GM18951 (cell line): ENCODE measurements around the gene OR6J1.
"Not testable (repeated sequence)": the region's sequence is repeated elsewhere in the genome, so short reads cannot be mapped to it uniquely, and the experiment has no call there.

Source experiments
- POLR2A ChIP-seq: IDR thresholded peaks from 4 replicates; pipeline ENCODE4 v1.6.1; 2011; ENCODE audit warnings: mild to moderate bottlenecking; ENCODE audit not compliant: insufficient read length, insufficient read depth; ENCODE audit errors: extremely low read depth
- in situ Hi-C: fragments of 300-500 bp; cut with MboI; formaldehyde crosslinking; loops from one replicate; pipeline ENCODE4 v1.12.0; 2022; ENCODE audit warnings: low sequenced_read_pairs, mixed read lengths, inconsistent platforms; ENCODE audit not compliant: unreplicated experiment

The OR6J1 gene

DNA sequence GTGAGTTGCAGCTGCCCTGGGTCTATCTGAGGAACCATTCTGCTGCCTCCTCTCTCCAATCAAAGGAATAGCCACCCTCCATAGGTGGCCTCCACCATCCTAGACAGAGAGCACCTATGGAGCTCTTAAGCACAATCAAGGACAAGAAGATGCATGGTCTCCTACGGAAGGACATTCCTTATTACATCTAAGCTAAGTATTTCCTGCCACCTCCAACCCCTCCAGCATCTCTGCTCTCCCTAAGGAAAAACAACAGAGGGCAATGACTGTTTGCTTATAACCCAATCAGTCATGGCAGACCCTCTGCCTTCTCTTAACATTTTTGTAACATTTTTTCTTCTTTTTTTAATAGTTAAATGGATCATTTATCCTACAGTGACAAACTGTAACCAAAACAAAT, 14.8 kb upstream of the OR6J1 start:
- in situ Hi-C loops: loop anchor here (10.0 kb wide), 1 partner anchor 186 kb away; no protein-coding TSS in a partner anchor

DNA sequence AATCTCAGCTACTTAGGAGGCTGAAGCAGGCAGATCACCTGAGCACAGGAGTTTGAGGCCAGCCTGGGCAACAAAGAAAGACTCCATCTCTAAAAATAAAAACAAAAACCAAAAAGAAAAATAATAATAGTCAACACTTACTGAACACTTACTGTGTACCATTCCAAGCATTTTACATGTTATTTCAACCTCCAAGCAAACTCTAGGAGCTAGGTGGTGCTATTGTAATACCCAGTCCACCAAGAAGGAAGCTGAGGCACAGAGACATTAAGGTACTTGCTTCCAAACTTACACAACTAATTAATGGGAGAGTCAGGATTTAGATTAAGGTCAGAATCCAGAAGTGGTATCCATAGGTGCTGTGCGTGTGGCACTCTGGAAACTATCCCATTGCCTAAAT, 13.7 kb upstream of the OR6J1 start:
- in situ Hi-C loops: loop anchor here (10.0 kb wide), 1 partner anchor 187 kb away; no protein-coding TSS in a partner anchor
- TF ChIP-seq POLR2A: no peak

More for the DNA sequence above, 14.8 kb upstream of the OR6J1 start:
- TF ChIP-seq POLR2A: no peak

DNA sequence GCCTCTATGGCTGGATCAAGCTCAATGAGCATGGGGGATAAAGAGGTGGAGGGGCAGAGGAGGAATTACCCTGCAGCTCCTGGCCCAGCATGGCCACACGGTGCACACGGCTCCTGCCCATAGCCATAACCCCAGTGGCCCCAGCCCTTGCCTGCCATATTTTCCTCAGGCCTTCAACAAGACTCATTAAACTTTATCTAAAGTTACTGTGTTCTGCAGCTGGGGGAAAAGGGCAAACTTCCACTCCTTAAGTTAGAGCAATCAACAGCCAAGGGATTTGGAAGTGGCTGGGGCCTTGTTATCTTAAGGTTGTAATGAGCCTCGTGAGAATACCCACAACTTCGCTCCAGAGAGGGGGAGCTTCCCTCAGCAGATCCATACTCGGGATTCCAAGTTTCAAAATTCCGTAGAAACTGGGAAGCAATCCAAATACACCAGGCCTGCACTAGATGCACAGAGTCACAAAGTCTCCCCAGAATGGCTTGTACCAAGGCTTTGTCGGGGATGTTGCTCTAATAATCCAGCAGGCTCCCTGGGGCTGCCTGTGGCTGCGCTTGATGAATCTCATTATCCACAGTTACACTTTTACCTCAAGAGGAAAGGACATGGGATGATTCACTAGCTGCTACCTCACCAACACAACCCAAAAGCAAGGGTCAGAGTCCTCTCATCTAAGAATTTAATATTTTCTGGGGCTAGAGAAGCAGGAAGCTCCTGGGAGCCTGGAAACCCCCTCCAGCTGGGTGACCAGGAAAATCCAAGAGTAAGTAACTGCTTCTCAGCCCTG, 13.0 kb upstream of the OR6J1 start:
- TF ChIP-seq POLR2A: no peak
- in situ Hi-C loops: loop anchor here (10.0 kb wide), 1 partner anchor 188 kb away; no protein-coding TSS in a partner anchor

DNA sequence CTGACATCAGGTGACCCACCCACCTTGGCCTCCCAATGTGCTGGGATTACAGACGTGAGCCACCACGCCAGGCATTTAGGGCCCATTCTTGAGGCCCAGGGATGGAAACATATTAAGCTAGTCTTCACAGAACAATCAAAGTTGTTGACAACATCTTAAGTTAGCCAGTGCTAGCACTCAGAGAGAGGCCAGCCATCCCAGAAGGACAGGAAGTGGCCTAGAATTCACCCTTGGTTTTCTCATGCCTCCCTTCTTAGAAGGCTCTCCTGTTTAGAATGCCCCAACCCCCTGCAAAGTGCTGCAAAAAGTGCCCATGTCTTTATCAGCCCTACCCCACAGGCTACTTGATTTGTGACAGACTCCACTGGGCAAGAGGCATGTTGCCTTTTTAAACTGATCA, 12.1 kb upstream of the OR6J1 start:
- in situ Hi-C loops: loop anchor here (10.0 kb wide), 1 partner anchor 189 kb away; no protein-coding TSS in a partner anchor
- TF ChIP-seq POLR2A: no peak

DNA sequence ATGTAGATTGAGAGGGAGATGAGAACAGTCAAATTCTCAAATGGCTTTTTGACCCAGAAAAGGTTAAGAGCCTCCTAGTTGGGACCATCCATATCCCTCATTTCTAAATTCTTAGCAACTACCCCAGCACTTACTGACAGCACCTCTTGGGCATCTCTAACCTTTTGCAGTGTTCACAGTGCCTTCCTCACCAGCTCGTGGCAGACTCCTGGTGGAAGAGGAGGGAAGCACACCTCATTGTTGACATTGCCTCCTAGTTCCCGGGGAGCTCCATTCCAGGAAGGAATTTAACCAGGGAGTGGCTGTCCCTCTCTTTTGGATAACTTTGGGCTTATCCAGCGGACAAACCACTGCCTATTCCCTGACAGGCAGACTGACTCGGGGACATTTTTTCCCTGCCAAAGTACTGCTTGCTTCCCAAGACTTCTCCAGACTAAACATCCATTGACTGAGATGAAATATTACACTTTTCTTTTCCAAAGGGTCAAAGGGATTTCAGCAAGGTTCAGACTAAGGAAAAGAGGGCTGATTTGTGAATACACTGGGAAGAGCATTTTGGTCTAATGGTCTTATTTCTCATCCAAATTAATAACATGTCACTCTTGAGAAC, 9.0 kb upstream of the OR6J1 start:
- no peak for TF ChIP-seq POLR2A

DNA sequence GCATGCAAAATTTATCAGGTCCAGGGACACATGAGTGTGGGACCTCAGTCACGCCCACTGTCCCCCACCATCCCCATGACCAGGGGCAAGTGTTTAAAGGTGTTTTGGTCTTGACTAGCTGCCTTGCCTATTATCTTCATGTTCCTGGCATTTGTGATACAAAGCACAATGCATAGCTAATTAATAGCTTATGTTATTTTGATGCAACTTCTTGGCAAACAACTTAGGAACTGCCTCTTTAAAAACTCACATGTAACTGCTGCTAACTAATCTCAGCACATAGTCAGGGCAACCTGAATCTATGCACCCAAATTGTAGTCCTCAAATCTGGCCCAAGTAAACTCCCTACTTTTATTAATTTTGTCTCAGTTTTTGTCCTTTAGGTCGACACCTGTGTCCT, 7.4 kb upstream of the OR6J1 start:
- no peak for TF ChIP-seq POLR2A
- in situ Hi-C loops: loop anchor here (5.0 to 10.0 kb wide), 2 partner anchors 79 to 193 kb away; no protein-coding TSS in a partner anchor

More for the DNA sequence above, 9.0 kb upstream of the OR6J1 start:
- in situ Hi-C loops: loop anchor here (5.0 to 10.0 kb wide), 2 partner anchors 81 to 192 kb away; no protein-coding TSS in a partner anchor

DNA sequence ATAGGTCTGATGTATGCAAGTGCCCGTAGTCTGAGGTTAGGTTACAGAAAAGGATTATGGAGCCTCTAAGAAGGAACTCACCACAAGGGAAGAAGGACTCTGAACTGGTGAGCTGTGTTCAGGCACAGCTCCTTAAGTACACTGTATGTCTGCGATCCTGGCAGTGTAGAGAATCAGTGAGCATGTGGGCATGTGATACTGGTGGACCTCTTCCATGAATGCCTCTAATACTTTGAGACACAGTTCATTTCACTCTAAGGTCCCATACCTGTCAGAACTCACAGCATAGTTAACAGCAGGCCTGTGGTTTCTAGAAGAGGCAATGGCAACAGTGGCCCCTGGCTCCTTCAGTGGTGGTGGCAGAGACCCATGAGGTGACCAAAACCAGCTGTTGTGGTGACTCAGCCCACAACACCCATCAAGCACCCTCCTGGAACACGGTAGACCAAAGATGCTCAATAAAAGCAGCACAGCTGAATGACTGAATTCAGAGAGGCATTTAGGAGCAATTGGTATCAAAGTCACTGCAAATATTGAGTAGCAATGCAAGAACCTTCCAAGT, 6.9 kb upstream of the OR6J1 start:
- in situ Hi-C loops: loop anchor here (5.0 to 10.0 kb wide), 2 partner anchors 79 to 194 kb away; no protein-coding TSS in a partner anchor
- peak; percentile 60 for TF ChIP-seq POLR2A

DNA sequence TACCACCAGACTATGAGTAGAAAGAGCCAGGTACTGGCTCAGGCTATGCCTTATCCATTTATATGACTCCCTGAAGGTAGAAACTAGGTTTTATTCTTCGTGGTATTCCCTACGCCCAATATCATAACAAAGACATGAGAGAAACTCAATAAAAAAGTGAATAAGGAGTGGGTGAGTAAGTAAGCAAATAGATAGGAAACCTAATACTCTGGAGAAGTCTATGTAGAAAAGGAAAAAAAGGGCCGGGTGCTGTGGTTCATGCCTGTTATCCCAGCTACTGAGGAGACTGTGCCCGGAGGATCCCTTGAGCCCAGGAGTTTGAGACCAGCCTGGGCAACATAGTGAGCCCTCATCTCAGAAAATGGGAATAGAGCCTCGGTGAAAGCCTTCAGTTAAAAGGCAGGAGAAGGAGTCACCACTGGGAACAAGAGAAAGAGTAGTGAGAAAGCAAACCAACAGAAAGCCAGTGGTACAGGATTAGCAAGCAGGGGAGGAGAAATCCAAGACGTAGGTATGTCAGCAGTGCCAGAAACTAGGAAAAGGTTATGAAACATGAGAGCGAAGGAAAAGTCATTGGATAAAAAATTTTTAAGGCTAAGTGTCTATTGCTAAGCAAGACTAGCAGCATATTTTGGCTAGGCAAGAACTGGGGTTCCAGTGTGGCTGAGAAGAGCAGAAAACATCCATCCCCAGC, 6.0 kb upstream of the OR6J1 start:
- in situ Hi-C loops: loop anchor here (5.0 to 10.0 kb wide), 2 partner anchors 78 to 195 kb away; no protein-coding TSS in a partner anchor

DNA sequence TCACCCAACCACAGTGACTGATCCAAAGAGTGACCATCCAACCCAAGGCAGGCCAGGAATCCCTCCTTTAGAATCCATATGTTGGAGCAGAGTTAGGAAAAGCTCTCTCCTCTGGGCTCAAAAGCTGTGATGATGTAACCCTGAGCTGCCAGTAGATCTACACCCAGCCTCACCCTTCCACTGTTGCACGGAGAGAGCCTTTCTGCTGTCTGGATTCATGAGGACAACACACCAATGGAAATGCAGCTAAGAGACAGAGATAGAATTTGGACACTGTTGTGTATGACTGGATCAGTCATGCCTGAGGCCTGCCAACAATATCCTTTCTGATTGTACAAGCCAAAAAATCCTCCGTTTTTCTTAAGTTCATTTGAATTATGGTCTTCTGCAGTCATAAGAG, 4.4 kb upstream of the OR6J1 start:
- no peak for TF ChIP-seq POLR2A
- in situ Hi-C loops: no loop called here

More for the DNA sequence above, 6.0 kb upstream of the OR6J1 start:
- TF ChIP-seq POLR2A: no peak

DNA sequence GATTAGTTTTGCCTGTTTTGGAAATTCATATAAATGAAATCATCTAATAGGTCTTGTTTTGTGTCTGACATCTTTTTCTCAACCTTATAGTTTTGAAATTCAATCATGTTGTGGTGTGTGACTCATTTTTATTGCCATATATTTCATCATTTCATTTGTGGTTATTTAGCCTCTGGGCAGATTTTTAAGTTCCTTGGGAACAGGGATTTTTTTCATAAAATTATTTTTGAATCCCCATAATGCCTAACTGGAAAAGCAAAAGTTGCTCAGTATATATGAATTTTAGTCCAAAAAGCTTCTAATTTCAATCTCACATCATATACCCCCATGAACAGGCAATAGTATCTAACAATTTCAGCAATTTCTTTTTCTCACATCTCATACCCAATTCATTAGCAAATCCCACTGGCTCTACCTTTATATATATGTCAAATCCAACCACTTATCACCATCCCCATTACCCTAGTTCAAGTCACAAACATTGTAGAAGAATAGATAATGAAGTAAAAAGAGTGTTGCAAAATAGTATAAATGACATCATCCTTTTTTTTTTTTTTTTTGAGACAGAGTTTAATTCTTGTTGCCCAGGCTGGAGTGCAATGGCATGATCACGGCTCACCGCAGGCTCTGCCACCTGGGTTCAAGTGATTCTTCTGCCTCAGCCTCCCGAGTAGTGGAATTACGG, 2.6 kb upstream of the OR6J1 start:
- TF ChIP-seq POLR2A: no peak
- in situ Hi-C loops: no loop called here

DNA sequence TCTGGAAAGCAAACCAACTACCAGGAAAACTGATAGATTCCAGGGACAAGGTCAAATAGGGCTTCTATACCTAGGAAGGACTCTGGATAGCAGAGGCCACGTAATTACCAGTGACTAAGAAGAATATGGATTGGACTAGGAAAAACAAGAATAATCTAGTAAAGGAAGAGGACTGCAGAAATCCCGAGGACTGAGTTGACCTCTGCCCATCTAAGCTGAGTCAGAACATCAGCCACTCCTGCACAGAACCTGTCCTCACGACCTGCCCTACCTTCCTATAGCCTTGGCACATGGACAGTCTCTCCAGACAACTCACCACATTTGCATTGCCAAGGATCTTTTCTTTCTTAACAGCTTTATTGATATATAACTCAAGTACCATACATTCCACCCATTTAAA, 2.3 kb downstream of the OR6J1 start:
- no peak for TF ChIP-seq POLR2A
- in situ Hi-C loops: no loop called here

DNA sequence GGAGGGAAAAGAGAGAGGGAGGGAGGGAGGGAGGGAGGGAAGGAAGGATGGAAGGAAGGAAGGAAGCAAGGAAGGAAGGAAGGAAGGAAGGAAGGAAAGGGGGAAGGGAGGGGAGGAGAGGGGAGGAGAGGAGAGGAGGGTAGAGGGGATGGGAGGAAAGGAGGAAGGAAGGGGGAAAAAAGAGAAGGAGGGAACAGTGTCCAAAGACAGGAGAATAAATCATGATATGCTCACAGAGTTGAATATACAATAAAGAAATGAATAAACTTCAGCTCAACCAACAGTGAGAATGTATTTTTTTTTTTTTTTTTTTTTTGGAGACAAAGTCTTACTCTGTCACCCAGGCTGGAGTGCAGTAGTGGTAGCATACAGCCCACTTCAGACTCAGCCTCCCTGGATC, 4.0 kb downstream of the OR6J1 start:
- in situ Hi-C loops: no loop called here

DNA sequence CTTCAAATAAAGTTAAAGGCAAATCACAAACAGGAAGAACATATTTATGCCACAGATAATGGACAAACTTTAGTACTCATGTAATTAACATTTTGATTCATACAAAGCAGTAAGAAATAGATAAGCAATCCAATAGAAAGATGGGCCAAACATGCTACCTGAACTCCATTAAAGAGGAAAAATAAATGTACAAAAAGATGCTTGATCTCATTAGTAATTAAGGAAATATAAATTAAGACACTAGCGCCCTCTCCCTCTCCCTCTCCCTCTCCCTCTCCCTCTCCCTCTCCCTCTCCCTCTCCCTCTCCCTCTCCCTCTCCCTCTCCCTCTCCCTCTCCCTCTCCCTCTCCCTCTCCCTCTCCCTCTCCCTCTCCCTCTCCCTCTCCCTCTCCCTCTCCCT, 8.2 kb downstream of the OR6J1 start:
- in situ Hi-C loops: not testable (repeated sequence)

More for the DNA sequence above, 4.0 kb downstream of the OR6J1 start:
- no peak for TF ChIP-seq POLR2A
